HG02981 (cell line): ENCODE results near the gene HOXC13.

Experiments used
- ATAC-seq: cut with Tn5 transposase; IDR thresholded peaks from one replicate; pipeline ENCODE4 v1.9.1; 2021; ENCODE audit warnings: mild to moderate bottlenecking, moderate library complexity; ENCODE audit not compliant: unreplicated experiment

The HOXC13 gene

GRCh38 chr12:53938326-53939140 lies at the start of gene HOXC13:
Gene HOXC13 (plus strand): TSS chr12:53938831. CDS start chr12:53938907, 76 bp downstream.
- ATAC-seq: no peak

- no peak for ATAC-seq
Measured at GRCh38 chr12:53890081-53890480, 48.5 kb upstream of the HOXC13 start.

DNA sequence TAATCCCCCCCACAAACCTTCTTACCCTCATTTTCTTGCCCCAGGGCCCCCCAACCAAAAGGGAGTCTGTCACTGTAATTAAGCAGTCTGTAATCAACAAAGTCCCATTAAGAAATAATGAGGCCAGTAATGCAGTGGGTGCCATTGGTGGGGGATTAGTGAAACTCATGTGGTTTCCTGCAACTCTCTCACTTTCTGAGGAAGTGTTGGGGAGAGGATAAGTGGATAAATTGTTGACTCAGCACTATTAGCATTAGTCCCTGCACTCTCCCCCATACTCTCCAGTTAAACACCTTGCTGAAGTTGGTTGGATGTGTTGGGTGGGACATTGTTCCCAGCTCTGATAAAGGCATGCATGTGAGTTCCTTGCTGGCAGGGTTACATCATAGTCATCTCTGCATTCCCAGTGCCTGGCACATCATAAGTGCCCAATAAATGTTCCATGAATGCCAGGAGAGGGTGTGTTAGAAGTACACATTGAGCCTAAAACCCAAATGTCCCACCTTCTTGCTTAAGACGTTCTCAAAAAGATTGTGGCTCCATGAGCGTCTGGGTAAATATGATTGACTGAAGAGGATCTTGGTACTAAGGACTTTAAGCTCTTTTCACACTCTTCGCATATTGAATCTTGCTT lies 45.8 kb upstream of the HOXC13 start:
- ATAC-seq: no peak

- ATAC-seq: no peak
Measured at GRCh38 chr12:53899230-53899629, 39.4 kb upstream of the HOXC13 start.

GRCh38 chr12:53907103-53907502 lies 31.5 kb upstream of the HOXC13 start:
- ATAC-seq: no peak

DNA sequence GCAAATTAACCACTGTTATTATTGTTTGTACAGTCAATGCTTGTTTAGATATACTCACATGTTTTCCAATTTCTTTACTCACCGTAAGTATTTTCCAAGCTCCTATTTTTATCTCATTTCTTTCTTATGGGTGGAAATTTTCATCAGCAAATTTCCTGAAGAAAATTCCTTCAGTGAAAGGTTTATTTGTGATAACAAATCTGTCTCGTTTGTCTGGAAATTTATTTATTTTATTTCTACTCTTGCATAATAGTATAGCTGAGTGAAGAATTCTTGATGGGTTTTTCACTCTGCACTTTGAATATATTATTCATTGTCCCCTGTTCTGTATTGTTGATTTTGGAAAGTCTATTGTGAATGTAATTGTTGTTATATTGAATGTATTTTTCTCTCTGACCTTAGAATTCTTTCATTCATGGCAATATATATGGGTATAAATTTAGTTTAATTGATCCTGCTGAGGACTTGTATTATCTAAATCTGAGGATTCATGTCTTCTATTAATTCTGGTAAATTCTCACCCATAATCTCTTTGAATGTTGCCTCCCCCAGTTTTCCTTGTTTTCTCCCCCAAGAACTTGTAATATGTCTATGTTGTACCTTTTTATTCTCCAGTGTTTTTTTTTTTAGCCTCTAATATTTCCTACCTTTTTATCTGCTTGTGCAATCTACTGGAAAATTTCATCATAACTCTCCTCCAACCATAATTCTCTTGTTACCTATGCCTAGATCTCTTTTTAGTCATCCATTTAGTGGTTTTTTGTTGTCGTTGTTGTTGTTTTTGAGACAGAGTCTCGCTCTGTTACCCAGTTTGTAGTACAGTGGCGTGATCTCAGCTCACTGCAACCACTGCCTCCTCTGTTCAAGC lies 21.6 kb upstream of the HOXC13 start:
- ATAC-seq: no peak

DNA sequence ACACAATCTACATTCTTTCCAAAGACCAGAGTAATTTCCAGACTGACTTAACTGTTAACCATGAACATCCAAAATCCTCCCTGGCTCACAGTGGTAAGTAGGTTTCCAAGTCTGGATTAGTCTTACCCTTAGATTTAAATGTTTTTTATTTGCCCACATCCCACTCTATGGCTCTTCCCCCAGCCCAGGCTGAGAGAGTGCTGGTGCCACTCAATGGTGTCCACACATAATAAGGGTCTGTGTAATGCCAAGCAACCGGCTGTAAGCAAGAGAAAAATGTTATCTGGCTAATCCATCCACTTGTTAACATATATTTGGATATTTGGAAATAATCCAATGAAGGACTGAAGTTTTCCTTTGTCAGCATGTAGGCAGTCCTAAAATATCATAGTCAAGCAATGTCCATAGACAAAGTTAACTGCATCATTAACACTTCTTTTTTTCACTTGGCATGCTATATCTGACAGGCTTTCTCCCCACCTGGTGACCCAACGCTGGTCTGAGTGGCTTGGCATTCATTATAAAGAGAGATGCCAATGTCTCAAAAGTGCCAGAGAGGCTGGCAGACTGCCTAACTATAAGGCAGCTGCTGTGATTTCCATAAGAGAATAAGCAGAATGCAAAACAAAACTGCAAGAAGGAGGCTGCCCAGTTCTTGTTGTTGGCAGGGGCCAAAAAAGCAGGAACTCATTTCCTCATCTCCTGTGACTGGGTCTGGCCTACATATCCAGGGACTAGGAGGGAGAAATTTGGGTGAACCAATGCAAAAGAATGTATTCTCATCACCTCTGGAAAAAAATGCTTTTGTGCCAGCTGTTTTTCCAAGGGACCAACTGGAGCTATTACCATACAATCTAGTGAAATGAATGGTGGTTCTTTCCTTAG lies 13.9 kb upstream of the HOXC13 start:
- no peak for ATAC-seq

DNA sequence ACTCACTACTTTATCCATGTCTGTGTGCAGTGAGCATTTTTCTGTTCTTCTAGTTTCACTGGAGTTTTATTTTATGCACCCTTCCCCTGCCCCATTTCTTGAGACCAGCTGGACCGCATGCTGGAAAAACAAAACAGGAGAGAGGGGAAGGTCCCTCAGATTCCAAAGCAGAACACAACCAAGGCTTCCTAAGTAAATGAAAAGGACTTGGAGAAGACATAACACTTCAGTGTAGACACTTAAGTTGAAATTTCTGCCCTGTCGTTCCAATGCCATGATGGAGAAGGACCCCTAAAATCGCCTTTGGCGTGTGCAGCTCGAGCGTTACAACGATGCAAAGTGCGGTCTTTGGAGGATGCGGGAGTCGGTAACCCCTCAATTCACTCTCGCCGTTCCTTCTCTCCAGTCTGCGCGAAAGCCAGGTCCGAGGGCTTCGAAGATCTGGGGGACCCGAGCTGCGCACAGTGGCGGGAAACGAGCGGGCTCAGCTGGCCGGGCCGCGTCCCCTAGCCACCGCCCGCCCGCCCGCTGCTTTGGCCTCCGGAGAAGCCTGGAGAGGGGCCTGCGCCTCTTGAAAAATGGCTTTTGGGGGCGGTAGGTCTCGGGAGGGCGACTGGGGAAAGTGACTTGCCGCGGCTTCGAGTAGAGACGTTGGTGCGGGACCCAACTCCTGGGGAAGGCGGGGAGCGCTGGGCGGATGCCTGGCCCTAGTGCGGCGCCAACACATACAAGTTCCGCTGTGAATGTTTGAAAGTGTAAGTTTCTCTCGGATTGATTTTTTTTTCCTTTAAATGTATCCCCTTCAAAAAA lies 11.2 kb upstream of the HOXC13 start:
- ATAC-seq: no peak

DNA sequence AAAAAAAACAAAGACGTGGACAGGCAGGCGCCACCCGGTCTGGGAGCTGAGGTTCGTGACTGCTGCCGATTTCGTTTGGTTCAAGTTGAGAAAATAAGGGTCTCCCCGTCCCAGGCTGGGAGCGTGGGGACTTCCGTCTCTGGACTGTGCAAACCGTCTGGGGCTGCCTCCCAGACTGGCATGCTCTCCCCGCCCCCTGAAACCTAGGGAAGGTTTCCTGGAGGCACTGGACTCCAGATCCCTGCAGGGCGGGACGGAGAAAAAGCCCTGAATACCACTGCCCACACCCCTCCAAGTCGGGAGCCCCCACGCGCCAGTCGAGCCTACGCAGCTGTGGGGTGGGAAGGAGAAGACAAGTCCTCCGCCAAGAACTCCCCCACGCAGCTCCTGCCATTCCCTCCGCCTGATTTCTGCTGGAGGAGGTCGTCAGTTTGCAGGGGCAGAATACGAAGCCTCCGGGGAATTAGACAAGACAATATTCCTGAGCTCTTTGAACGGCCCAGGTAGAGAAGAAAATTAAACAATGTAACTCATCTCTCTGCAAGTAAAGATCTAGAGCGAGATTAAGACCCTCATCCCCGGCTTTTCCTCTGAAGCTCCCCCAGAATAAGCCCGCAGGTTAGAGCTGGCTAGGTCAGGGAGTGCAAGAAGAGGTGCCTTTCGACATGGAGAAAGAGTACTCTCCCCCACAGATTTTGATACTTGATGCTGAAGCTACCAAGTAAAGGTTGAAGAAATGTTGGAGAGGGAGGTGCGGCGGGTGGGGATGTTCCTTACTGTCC lies 10.4 kb upstream of the HOXC13 start:
- no peak for ATAC-seq

- no peak for ATAC-seq
Measured at GRCh38 chr12:53929527-53929926, 9.1 kb upstream of the HOXC13 start.

- no peak for ATAC-seq
Measured at GRCh38 chr12:53930591-53931255, 7.9 kb upstream of the HOXC13 start.

GRCh38 chr12:53931844-53932581 lies 6.6 kb upstream of the HOXC13 start:
- ATAC-seq: no peak

GRCh38 chr12:53932915-53933314 lies 5.7 kb upstream of the HOXC13 start:
- no peak for ATAC-seq

DNA sequence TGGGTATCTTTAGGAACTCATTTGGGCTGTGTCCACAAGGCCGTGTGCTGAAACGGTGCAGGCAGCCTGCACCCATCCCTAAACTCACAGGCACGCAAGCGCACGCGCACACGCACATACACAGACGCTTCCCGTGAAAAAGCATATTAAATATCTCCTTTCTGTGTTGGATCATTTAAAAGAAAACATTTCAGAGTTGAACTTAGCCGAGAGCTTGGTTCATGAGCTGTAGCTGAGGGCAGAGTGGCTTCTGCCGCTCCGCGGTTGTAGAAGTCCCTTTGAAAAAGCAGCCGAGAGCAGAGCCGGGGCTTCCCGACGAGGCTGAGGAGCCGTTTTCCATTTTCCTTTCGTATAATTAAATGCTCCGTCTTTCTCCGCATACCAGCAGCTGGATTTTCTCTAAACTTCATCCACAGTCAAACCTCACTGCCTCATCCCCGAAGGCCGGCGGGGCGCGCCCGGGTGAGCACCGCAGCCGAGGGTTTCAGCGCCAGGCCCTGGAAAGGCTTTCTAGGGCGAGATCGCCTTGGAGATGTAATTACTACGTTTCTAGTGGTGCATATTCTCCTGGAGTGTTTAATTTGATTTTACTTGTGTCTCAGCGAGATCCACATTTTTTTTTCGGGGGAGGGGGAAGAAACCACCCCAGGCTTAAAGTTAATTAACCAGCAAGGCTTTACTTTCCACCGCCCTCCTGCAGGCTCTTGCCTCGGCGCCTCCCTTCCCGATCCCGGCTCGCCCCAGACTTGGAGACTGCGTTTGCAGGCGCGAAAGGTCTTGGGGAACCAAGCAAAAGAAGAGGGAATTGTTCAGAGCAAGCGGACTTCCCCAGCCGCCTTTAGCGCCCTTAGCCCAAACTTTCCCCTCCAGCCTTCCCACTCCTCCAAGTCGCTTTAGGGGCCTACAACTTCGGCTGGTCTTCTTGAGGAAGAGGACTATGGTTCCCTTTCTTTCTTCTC lies 3.0 kb upstream of the HOXC13 start:
- ATAC-seq: no peak

DNA sequence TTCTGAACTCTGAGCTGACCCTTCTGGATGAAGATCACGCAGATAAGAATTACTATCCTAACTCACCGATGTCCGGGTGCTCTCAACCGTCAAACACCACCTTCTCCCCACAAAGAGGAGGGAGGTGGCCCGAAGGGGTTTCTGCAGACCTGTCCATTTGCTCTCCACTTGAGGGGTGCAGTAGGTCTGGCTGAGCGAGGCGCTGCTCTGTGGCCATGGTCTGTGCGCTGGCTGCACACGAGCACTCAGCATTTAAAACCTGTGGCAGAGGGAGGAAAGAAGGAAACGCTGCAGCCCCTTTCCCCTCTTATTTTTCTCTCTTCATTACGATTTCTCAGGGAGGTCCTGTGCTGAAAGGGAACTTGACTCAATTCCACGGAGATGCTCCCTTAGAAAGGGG lies 1.5 kb upstream of the HOXC13 start:
- ATAC-seq: no peak

DNA sequence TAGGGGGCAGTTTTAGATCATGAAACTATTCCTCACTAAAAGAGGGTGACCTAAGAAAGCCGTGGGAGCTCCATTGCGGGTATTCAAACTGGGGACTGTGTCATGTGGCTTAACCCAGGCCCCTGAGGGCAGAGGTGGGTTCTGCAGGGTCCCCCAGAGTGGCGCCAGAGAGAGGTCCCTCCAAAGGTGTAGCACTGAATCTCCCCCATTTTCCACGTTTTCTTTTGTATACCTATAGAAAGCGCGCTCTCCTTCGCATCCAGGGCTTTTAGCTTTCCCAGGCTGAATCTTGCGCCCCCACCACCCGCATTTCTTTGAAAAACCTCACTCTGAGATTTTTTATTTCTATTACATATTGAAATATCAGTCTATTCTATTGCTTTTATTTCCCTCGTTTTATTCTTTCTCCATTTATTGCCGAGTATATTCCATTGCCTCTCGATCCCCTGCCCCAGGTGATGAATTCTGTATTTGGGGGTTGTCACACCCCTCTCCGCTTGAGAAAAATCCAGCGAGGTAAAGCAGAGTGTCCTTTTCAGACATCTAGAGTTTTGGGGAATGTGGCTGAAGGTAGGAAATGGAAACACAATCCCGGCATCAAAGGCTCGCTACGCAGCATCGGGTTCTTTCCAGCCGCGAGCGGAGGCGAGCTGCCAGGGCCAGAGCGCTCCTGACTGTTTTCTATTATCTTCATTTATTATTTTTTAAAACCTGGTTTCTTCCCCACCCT lies 870 bp upstream of the HOXC13 start:
- no peak for ATAC-seq
